Mesodermal cell (in vitro differentiated cells): ENCODE results near the gene CIITA.
A peak's percentile ranks its signal among the peaks of the same experiment; 100 is the strongest.

Source experiments
- H3K27ac ChIP-seq: 2 replicates; pipeline ENCODE4 v1.7.0; 2013; ENCODE audit warnings: mild to moderate bottlenecking, low read depth, low read length, moderate library complexity; ENCODE audit not compliant: severe bottlenecking
- H3K36me3 ChIP-seq: 2 replicates; pipeline ENCODE4 v1.7.1; 2013; ENCODE audit warnings: mild to moderate bottlenecking, low read length, moderate library complexity; ENCODE audit not compliant: control insufficient read depth, insufficient read depth
- H3K4me1 ChIP-seq: one replicate; pipeline ENCODE4 v1.7.1; 2013; ENCODE audit warnings: mild to moderate bottlenecking, low read length; ENCODE audit not compliant: insufficient read depth, control insufficient read depth, poor library complexity, severe bottlenecking
- H3K4me3 ChIP-seq: 2 replicates; pipeline ENCODE4 v1.7.0; 2013; ENCODE audit warnings: low read length, control low read depth, mild to moderate bottlenecking; ENCODE audit not compliant: insufficient read depth, poor library complexity, severe bottlenecking; ENCODE audit errors: extremely low read depth
- H3K9me3 ChIP-seq: 2 replicates; pipeline ENCODE4 v1.7.1; 2013; ENCODE audit warnings: mild to moderate bottlenecking, low read length, moderate library complexity; ENCODE audit not compliant: control insufficient read depth
- WGBS, 2 experiments: methylation state at CpG; one replicate each; pipeline ENCODE4 v1.1.5; 2013; ENCODE audit warnings: missing lambda C conversion rate in 2 of 2; ENCODE audit not compliant: insufficient coverage in 2 of 2; 5-methylcytosine and 5-hydroxymethylcytosine counted together

CIITA gene

DNA sequence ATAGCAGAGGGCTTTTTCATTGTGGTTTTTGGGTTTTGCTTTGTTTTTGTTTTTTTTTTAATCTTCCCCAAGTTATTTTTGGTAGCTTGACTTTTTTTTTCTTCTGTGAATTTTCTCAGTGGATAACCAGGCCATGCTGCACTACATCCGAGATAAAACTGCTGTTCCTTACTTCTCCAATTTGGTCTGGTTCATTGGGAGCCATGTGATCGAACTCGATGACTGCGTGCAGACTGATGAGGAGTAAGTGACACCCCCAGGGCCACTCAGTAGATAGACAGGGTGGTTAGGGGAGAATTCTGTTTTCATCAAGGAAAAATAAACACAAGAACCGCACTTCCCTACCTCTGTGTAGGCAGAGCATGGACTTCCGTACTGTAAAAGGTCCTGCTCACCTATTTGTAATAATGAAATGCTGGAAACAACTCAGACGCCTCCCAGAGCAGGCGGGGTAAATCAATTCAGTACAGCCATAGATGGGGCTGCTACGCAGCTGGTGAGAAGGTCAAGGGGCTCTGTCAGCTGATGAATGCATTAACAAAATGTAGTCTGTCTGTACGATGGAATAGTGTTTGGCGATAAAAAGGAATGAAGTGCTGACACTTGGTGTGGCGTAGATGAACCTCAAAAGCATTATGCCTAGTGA is 95.9 kb downstream of the CIITA start:
- WGBS, 2 experiments: 97% methylated on average over 7 to 9 of the region's 12 CpGs
- Histone ChIP-seq H3K27ac (no peak overlapping the region), H3K4me1 (peaks cover 9% of the 10 kb centered on the region), H3K36me3 (peaks cover 58% of the 10 kb centered on the region), H3K4me3 (no peak overlapping the region), H3K9me3 (no peaks in the 10 kb centered on the region)

- Histone ChIP-seq H3K36me3 (peaks cover 59% of the 10 kb centered on the region), H3K4me3 (no peak overlapping the region), H3K9me3 (no peaks in the 10 kb centered on the region), H3K27ac (no peak overlapping the region), H3K4me1 (peaks cover 8% of the 10 kb centered on the region)
- WGBS, 2 experiments: 56% methylated on average over 3 of the region's 3 CpGs; no CpG with 5 or more reads in 1 of the 2 experiments
Measured at GRCh38 chr16:10976634-10977033, 99.6 kb downstream of the CIITA start.

- no peaks in the 10 kb centered on the region for H3K9me3 ChIP-seq
- no peak overlapping the region for H3K4me3 ChIP-seq
- 89 to 90% methylated on average over 6 of the region's 6 CpGs for WGBS, 2 experiments
- no peak overlapping the region for H3K27ac ChIP-seq
- H3K36me3 ChIP-seq: peaks cover 53% of the 10 kb centered on the region
- no peaks in the 10 kb centered on the region for H3K4me1 ChIP-seq
Measured at GRCh38 chr16:10978124-10978523, 101.1 kb downstream of the CIITA start.

DNA sequence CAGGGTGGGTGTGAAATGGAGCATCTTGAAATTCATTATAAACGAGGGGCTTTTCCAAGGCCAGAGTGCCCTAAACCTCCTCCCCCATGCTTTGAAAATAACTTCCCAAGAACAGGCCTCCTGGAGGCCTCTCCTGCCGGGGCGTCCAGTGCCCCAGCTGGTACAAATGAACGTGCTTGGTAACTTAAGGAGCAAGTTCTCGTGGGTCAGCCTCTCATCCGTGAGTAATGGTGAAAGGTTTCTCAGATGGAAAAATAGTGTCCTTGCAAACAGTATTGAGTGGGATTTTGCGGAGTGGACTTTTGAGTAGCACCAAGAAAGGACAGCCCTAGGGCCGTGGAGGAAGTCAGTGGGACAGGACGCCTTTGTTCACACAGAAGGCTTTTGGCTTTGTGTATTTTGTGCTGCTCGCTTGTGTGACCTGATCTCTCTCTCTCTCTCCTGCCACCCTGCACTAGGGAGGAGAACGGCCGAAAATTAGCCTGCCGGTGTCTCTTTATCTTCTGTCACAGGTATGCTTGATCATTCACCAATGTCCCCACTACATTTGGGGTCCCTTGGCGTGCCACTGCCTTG is 102.0 kb downstream of the CIITA start:
- H3K36me3 ChIP-seq: peaks cover 55% of the 10 kb centered on the region
- no peaks in the 10 kb centered on the region for H3K4me1 ChIP-seq
- WGBS, 2 experiments: 83 to 86% methylated on average over 10 to 13 of the region's 14 CpGs
- H3K4me3 ChIP-seq: no peak overlapping the region
- peak overlapping the region; percentile 43 for H3K27ac ChIP-seq
- no peaks in the 10 kb centered on the region for H3K9me3 ChIP-seq

- Histone ChIP-seq H3K9me3 (no peaks in the 10 kb centered on the region), H3K27ac (no peak overlapping the region), H3K4me1 (no peaks in the 10 kb centered on the region), H3K4me3 (no peak overlapping the region), H3K36me3 (peaks cover 54% of the 10 kb centered on the region)
- WGBS, 2 experiments: 93 to 97% methylated on average over 14 to 16 of the region's 19 CpGs
Measured at GRCh38 chr16:10979717-10980601, 103.0 kb downstream of the CIITA start.

DNA sequence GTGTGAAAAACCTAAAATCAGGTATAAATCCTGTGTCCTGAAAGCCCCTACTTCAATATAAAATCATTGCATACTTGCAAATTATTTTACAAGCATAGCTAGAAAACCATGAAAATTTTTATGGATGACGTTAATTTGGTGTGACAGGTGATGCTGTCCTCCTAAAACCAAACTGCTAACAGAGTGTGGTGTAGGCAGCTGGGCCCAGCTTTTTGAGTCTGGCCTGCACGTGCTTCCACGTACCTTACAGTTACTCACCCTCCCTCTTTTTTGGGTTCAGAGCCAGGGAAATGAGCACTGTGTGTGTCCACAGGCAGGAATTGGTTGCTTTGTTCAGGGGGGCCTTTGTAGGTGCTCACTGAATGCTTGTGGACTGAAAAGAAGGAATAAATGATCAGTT is 103.8 kb downstream of the CIITA start:
- H3K36me3 ChIP-seq: peaks cover 59% of the 10 kb centered on the region
- H3K4me3 ChIP-seq: no peak overlapping the region
- 100% methylated on average over 1 of the region's 3 CpGs; no CpG with 5 or more reads in 1 of the 2 experiments for WGBS, 2 experiments
- H3K27ac ChIP-seq: no peak overlapping the region
- no peaks in the 10 kb centered on the region for H3K9me3 ChIP-seq
- no peaks in the 10 kb centered on the region for H3K4me1 ChIP-seq

DNA sequence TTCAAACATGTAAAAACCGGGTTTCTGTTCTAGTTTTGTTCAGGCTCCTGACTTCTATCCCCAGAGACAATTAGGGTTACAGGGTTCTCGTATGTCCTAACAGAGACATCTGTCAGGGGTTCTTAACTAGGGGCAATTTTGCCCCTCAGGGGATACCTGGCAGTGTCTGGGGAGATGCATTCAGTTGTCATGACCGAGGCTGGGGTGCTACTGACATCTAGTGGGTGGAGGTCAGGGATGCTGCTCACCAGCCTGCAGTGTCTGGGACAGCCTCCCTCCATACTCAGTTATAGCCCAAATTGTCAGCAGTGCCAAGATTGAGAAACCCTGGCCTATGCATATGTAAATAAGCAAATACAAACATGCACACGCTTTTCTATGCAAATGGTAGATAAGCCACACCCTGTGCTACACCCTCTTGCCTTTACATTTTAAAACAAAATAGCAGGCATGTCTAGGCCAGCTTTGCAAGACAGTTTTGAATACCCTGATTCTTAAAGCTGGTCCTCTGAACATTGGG is 104.8 kb downstream of the CIITA start:
- H3K4me3 ChIP-seq: no peak overlapping the region
- 84 to 88% methylated on average over 2 to 3 of the region's 4 CpGs for WGBS, 2 experiments
- H3K4me1 ChIP-seq: no peaks in the 10 kb centered on the region
- peaks cover 59% of the 10 kb centered on the region for H3K36me3 ChIP-seq
- no peak overlapping the region for H3K27ac ChIP-seq
- H3K9me3 ChIP-seq: no peaks in the 10 kb centered on the region

- H3K4me1 ChIP-seq: no peaks in the 10 kb centered on the region
- no peak overlapping the region for H3K27ac ChIP-seq
- H3K4me3 ChIP-seq: no peak overlapping the region
- peaks cover 51% of the 10 kb centered on the region for H3K36me3 ChIP-seq
- no peaks in the 10 kb centered on the region for H3K9me3 ChIP-seq
- 93 to 96% methylated on average over 13 of the region's 15 CpGs for WGBS, 2 experiments
Measured at GRCh38 chr16:10982465-10983150, 105.6 kb downstream of the CIITA start.

GRCh38 chr16:10983159-10983558 is 106.2 kb downstream of the CIITA start:
- H3K9me3 ChIP-seq: no peaks in the 10 kb centered on the region
- H3K4me1 ChIP-seq: no peaks in the 10 kb centered on the region
- peaks cover 46% of the 10 kb centered on the region for H3K36me3 ChIP-seq
- no peak overlapping the region for H3K4me3 ChIP-seq
- no peak overlapping the region for H3K27ac ChIP-seq
- WGBS, 2 experiments: 94 to 95% methylated on average over 7 to 8 of the region's 8 CpGs

DNA sequence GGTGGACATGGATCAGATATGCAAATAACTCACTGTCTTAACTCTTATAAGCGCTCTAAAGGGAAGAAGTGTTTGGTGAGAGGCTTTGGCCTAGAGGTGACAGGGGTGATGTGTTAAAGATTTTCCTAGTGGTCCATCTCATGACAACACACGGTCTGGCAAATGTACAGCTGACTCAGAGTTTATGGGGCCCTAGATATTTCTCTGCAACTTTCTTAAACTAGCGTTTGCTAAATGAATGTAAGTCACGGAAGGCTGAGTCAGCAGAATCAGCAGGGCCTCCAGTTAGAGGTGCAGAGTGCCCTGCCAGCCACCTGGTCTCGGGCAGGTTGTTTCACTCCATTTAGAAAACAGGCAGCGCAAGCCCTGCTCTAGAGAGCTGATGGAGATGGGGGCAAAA is 107.5 kb downstream of the CIITA start:
- Histone ChIP-seq H3K9me3 (no peaks in the 10 kb centered on the region), H3K4me1 (no peaks in the 10 kb centered on the region), H3K4me3 (no peak overlapping the region), H3K36me3 (peaks cover 39% of the 10 kb centered on the region), H3K27ac (no peak overlapping the region)
- WGBS, 2 experiments: 95 to 96% methylated on average over 4 to 6 of the region's 6 CpGs
